NCI-H69 (cell line): ENCODE results near the gene NR2F2.
A peak's percentile ranks its signal among the peaks of the same experiment; 100 is the strongest.

ENCODE experiments used
- DNase-seq: peaks from one replicate; lab custom pipeline; 2025; lab: John Stamatoyannopoulos, UW

NR2F2 gene

GRCh38 chr15:96353930-96354730 lies 23.6 kb downstream of the NR2F2 start:
- DNase-seq = peak; percentile 22

- DNase-seq = peak; percentile 42
Measured at GRCh38 chr15:96354731-96355567, 24.4 kb downstream of the NR2F2 start.

- no peak for DNase-seq
Measured at GRCh38 chr15:96355568-96356187, 25.2 kb downstream of the NR2F2 start.

- peak; percentile 73 for DNase-seq
Measured at GRCh38 chr15:96356494-96357455, 26.3 kb downstream of the NR2F2 start.

- no peak for DNase-seq
Measured at GRCh38 chr15:96358001-96358801, 27.7 kb downstream of the NR2F2 start.

- DNase-seq = no peak
Measured at GRCh38 chr15:96358821-96359615, 28.5 kb downstream of the NR2F2 start.

- DNase-seq = peak; percentile 77
Measured at GRCh38 chr15:96359616-96360521, 29.4 kb downstream of the NR2F2 start.

- peak; percentile 44 for DNase-seq
Measured at GRCh38 chr15:96360581-96361308, 30.2 kb downstream of the NR2F2 start.

GRCh38 chr15:96361309-96362010 lies 31.0 kb downstream of the NR2F2 start:
- DNase-seq = peak; percentile 22

GRCh38 chr15:96362011-96362754 lies 31.7 kb downstream of the NR2F2 start:
- DNase-seq = peak; percentile 85

GRCh38 chr15:96362755-96363651 lies 32.5 kb downstream of the NR2F2 start:
- DNase-seq = peak; percentile 54

- DNase-seq = no peak
Measured at GRCh38 chr15:96363707-96364106, 33.2 kb downstream of the NR2F2 start.

GRCh38 chr15:96365781-96366525 lies 35.5 kb downstream of the NR2F2 start:
- no peak for DNase-seq

GRCh38 chr15:96366526-96366877 lies 36.0 kb downstream of the NR2F2 start:
- no peak for DNase-seq
